Measurements from ENCODE around the gene GYPC.

Gene GYPC

DNA sequence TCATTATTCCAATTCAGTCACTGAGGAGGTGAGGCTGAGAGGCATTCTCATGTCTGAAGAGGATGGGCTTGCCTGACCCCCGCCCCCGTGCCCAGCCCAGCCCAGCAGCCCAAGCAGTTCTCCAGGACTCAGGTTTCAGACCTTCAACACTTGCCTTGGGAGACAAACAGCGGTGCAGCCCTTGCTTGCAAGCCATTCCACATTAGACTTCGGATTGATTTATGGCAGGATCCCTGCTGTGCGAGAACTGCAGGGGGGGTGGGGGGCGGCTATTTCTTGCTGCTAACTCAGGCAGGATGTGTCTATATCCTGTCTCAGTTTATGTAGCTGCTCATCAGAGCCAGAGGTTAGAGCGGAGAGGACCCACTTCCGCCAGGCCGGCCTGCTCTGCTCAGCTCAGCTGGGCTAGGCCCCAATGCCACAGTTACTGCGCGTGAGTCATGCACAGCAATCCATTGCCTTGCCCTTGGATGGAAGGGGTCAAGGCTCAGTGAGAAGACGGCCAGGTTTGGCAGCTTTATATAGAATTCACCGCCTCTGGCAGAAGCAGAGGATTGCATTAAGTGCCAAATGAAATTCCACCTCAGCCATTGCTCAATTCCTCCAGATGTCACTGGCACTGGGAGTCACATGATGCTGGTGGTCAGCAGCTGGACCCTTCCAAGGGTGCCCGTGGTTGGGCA lies 1.8 kb downstream of the GYPC start:
- DNase-seq (ENCODE audit: low read depth in 1 of 2, low spot score in 1 of 2): peak; percentile 86 to 95
- Histone ChIP-seq H3K27me3 (ENCODE audit: insufficient read depth, poor library complexity, severe bottlenecking) (no peaks in the 10 kb centered on the region), H3K4me3 (replicated peaks; ENCODE audit: insufficient read depth, low read length) (peak overlapping the region; percentile 57), H3K27ac (replicated peaks) (peak overlapping the region; percentile 96)
- TF ChIP-seq, protein P1, sequence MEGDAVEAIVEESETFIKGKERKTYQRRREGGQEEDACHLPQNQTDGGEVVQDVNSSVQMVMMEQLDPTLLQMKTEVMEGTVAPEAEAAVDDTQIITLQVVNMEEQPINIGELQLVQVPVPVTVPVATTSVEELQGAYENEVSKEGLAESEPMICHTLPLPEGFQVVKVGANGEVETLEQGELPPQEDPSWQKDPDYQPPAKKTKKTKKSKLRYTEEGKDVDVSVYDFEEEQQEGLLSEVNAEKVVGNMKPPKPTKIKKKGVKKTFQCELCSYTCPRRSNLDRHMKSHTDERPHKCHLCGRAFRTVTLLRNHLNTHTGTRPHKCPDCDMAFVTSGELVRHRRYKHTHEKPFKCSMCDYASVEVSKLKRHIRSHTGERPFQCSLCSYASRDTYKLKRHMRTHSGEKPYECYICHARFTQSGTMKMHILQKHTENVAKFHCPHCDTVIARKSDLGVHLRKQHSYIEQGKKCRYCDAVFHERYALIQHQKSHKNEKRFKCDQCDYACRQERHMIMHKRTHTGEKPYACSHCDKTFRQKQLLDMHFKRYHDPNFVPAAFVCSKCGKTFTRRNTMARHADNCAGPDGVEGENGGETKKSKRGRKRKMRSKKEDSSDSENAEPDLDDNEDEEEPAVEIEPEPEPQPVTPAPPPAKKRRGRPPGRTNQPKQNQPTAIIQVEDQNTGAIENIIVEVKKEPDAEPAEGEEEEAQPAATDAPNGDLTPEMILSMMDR (IDR thresholded peaks at IDR 0.05; ENCODE audit: insufficient read depth, low read length): no peak
- TF ChIP-seq, protein P2, sequence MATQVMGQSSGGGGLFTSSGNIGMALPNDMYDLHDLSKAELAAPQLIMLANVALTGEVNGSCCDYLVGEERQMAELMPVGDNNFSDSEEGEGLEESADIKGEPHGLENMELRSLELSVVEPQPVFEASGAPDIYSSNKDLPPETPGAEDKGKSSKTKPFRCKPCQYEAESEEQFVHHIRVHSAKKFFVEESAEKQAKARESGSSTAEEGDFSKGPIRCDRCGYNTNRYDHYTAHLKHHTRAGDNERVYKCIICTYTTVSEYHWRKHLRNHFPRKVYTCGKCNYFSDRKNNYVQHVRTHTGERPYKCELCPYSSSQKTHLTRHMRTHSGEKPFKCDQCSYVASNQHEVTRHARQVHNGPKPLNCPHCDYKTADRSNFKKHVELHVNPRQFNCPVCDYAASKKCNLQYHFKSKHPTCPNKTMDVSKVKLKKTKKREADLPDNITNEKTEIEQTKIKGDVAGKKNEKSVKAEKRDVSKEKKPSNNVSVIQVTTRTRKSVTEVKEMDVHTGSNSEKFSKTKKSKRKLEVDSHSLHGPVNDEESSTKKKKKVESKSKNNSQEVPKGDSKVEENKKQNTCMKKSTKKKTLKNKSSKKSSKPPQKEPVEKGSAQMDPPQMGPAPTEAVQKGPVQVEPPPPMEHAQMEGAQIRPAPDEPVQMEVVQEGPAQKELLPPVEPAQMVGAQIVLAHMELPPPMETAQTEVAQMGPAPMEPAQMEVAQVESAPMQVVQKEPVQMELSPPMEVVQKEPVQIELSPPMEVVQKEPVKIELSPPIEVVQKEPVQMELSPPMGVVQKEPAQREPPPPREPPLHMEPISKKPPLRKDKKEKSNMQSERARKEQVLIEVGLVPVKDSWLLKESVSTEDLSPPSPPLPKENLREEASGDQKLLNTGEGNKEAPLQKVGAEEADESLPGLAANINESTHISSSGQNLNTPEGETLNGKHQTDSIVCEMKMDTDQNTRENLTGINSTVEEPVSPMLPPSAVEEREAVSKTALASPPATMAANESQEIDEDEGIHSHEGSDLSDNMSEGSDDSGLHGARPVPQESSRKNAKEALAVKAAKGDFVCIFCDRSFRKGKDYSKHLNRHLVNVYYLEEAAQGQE (IDR thresholded peaks at IDR 0.05; ENCODE audit: insufficient replicate concordance, low read depth): no peak
- TF ChIP-seq SPI1 (IDR thresholded peaks at IDR 0.05; ENCODE audit: borderline replicate concordance, low read depth): peak; percentile 18; the same call in 1 of the 2 replicates
- peak; percentile 67; the same call in 1 of the 2 replicates for TF ChIP-seq POLR2AphosphoS5 (IDR thresholded peaks at IDR 0.05; ENCODE audit: low read depth)

DNA sequence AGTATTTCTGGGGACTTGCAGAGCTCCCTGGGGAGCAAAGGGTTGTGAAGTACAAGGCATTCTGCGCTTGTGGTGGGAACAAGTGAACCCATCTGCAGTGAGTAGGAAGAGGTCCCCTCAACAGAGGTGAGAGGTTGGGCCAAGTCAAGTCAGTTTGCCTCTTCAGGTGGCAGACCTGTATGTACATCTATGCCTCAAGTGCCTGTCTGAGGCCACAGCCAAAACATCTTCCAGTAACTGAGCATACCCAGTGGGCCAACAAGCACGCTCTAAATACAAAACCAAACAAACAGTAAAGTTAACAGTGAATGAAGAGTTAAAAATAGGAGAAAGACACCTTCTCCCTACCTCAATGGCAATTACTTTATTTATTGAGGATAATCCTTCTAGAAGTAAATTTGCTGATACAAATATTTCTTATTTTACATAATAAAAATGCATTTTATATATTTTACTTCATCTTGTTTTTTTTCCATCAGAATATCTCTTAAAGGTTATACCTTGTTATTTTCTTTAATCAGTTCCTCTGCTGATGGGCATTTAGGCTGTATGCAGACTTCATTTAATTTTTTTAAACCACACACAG lies 2.5 kb downstream of the GYPC start:
- Histone ChIP-seq H3K27ac (replicated peaks) (peak overlapping the region; percentile 96), H3K4me3 (replicated peaks; ENCODE audit: insufficient read depth, low read length) (peak overlapping the region; percentile 57), H3K27me3 (ENCODE audit: insufficient read depth, poor library complexity, severe bottlenecking) (no peaks in the 10 kb centered on the region)
- DNase-seq (ENCODE audit: low read depth in 1 of 2, low spot score in 1 of 2): no peak
- TF ChIP-seq, protein P2 (IDR thresholded peaks at IDR 0.05; ENCODE audit: insufficient replicate concordance, low read depth): no peak
- TF ChIP-seq GABPA (IDR thresholded peaks at IDR 0.05; ENCODE audit: low read depth) (no peak), SPI1 (IDR thresholded peaks at IDR 0.05; ENCODE audit: borderline replicate concordance, low read depth) (no peak), POLR2AphosphoS5 (IDR thresholded peaks at IDR 0.05; ENCODE audit: low read depth) (no peak)
- TF ChIP-seq, protein P1 (IDR thresholded peaks at IDR 0.05; ENCODE audit: insufficient read depth, low read length): no peak

DNA sequence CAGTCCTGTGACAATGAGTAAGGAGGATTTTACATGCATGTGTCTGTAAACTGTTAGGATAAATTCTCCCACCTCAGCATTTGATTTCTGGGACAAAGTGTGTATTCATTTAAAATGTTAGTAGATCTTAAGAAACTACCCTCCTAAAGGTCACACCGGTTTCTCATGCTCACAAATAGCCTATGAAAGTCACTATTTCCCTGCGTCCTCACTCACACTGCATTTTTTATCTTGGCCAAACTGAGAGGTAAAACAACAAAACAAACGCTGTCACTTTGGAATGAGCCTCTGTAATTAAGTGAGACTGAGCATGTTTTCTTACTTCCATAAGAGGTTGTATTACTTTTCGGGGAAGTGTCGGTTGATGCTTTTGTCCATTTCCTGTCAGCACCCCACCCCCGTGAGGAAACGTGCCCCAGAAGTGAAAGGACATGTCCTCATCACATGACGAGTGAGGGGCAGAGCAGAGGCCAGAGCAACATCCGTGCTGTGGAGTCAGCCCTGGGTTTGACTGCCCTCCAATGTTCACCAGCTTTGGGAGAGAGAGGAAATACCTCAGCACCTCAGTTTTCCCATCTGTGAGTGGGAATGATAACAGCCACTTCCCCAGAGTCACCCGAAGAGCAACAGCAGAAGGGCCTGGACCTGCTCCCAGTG lies 3.1 kb downstream of the GYPC start:
- Histone ChIP-seq H3K27ac (replicated peaks) (peak overlapping the region; percentile 96), H3K4me3 (replicated peaks; ENCODE audit: insufficient read depth, low read length) (no peak overlapping the region), H3K27me3 (ENCODE audit: insufficient read depth, poor library complexity, severe bottlenecking) (no peaks in the 10 kb centered on the region)
- DNase-seq (ENCODE audit: low read depth in 1 of 2, low spot score in 1 of 2): peak; percentile 65 to 92
- peak; percentile 45 for TF ChIP-seq POLR2AphosphoS5 (IDR thresholded peaks at IDR 0.05; ENCODE audit: low read depth)
- TF ChIP-seq SPI1 (IDR thresholded peaks at IDR 0.05; ENCODE audit: borderline replicate concordance, low read depth): peak; percentile 41; the same call in 1 of the 2 replicates
- TF ChIP-seq, protein P1 (IDR thresholded peaks at IDR 0.05; ENCODE audit: insufficient read depth, low read length): no peak
